Endothelial cell (in vitro differentiated cells): ENCODE results near the gene SLC22A4. TPM values are rescaled to one million over a fixed set of nuclear protein-coding genes. Genes with fewer than 3 reads are reported as not detected.

Experiments
- DNase-seq: peaks from one replicate; pipeline ENCODE4 v3.0.0; 2021; ENCODE audit warnings: low spot score
- H3K27ac Mint-ChIP-seq: one replicate; pipeline ENCODE4 v1.8.0; 2021; ENCODE audit warnings: mixed read lengths, inconsistent platforms; ENCODE audit not compliant: unreplicated experiment
- H3K27me3 Mint-ChIP-seq: one replicate; pipeline ENCODE4 v1.8.0; 2021; ENCODE audit warnings: mild to moderate bottlenecking, moderate library complexity, mixed read lengths, inconsistent platforms; ENCODE audit not compliant: unreplicated experiment
- H3K36me3 Mint-ChIP-seq: one replicate; pipeline ENCODE4 v1.8.0; 2021; ENCODE audit warnings: mild to moderate bottlenecking, low read depth, mixed read lengths, inconsistent platforms; ENCODE audit not compliant: unreplicated experiment
- H3K4me1 Mint-ChIP-seq: one replicate; pipeline ENCODE4 v1.8.0; 2021; ENCODE audit warnings: mild to moderate bottlenecking, mixed read lengths, inconsistent platforms; ENCODE audit not compliant: unreplicated experiment
- H3K4me3 Mint-ChIP-seq: one replicate; pipeline ENCODE4 v1.8.0; 2021; ENCODE audit warnings: mild to moderate bottlenecking, mixed read lengths, inconsistent platforms; ENCODE audit not compliant: unreplicated experiment
- H3K9me3 Mint-ChIP-seq: one replicate; pipeline ENCODE4 v1.8.0; 2021; ENCODE audit warnings: mixed read lengths, inconsistent platforms; ENCODE audit not compliant: unreplicated experiment
- microRNA-seq: library from miRNA; unstranded; fragments of <30 nt; microRNA quantifications from one replicate; pipeline ENCODE4, GENCODE V29; 2020; ENCODE audit not compliant: unreplicated experiment
- total RNA-seq: library from RNA; stranded (reverse); fragmentation: NEBNext Ultra II Directional; extraction: Animal tissue kit (Norgen Biotek cat#: 25700); gene quantifications from one replicate; pipeline ENCODE4 v1.2.1, GENCODE V29; 2021; ENCODE audit not compliant: unreplicated experiment
- TF ChIP-seq, protein P1 (sequence below): fragments of 200-600 bp; sonication (generic); IDR thresholded peaks from one replicate; pipeline ENCODE4 v1.5.0; 2021; ENCODE audit warnings: antibody characterized with exemption; ENCODE audit not compliant: unreplicated experiment

SLC22A4 gene
- total RNA-seq, 1 donor from 2014 or later: 0.13 TPM

DNA sequence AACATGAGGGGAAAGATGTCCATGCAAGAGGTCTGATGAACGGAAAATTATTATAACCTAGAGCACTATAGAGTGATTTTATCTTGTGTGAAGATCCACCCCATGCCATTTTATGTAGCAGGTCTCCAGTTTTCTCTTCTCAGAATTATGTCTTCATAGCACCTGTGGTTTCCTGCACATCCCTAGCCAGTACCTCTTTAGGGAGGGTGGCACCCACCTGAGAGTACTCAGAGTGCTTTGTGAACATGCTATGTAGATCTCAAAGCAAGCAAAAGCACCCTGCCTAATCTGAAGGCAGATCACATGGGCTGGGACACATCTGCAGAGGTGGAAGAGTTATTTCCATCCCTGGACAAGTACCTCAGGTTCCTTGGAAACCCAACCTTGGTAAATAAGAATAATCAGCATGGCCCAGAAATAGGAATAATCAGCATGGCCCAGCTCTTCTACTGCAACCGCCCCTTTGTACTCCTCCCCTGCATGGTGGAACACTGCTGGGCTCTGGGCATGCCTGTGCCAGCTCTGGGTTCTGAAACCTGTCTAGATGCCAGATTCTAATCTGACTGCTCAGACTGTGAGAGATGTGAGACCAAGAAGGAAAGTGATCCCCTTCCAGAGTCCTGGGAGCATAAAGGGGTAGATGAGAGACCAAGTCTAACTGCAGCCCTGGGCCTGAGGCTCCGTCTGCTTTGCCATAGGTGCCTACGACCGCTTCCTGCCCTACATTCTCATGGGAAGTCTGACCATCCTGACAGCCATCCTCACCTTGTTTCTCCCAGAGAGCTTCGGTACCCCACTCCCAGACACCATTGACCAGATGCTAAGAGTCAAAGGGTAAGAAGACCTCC lies 99.0 kb downstream of the SLC22A4 start:
- Mint-ChIP-seq H3K4me1 (peaks cover 7% of the 10 kb centered on the region), H3K27ac (no peak overlapping the region), H3K4me3 (no peak overlapping the region), H3K36me3 (no peaks in the 10 kb centered on the region), H3K27me3 (no peaks in the 10 kb centered on the region), H3K9me3 (no peaks in the 10 kb centered on the region)
- TF ChIP-seq, protein P1, sequence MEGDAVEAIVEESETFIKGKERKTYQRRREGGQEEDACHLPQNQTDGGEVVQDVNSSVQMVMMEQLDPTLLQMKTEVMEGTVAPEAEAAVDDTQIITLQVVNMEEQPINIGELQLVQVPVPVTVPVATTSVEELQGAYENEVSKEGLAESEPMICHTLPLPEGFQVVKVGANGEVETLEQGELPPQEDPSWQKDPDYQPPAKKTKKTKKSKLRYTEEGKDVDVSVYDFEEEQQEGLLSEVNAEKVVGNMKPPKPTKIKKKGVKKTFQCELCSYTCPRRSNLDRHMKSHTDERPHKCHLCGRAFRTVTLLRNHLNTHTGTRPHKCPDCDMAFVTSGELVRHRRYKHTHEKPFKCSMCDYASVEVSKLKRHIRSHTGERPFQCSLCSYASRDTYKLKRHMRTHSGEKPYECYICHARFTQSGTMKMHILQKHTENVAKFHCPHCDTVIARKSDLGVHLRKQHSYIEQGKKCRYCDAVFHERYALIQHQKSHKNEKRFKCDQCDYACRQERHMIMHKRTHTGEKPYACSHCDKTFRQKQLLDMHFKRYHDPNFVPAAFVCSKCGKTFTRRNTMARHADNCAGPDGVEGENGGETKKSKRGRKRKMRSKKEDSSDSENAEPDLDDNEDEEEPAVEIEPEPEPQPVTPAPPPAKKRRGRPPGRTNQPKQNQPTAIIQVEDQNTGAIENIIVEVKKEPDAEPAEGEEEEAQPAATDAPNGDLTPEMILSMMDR: no peak
- DNase-seq: no peak

Small RNAs within 50 kb of the gene (microRNA-seq; reads per million reads assigned to microRNA genes)
- gene MIR3936: 0.21 reads per million

Other genes with a start within 250 kb of the SLC22A4 start
- not detected for gene IL3, start 233.7 kb upstream of the SLC22A4 start, total RNA-seq
- gene CSF2, start 220.6 kb upstream of the SLC22A4 start, total RNA-seq: not detected
- gene P4HA2, start 66.5 kb upstream of the SLC22A4 start, total RNA-seq: 9.9 TPM
- 8.5 TPM for gene PDLIM4, start 36.7 kb upstream of the SLC22A4 start, total RNA-seq
- gene SLC22A5, start 75.3 kb downstream of the SLC22A4 start, total RNA-seq: 1.2 TPM
- 7.1 TPM for gene IRF1, start 196.4 kb downstream of the SLC22A4 start, total RNA-seq
- not detected for gene IL5, start 249.1 kb downstream of the SLC22A4 start, total RNA-seq